ENCODE results near the gene METTL16. TPM values are rescaled to one million over a fixed set of nuclear protein-coding genes. Genes with fewer than 3 reads are reported as not detected.
A peak's percentile ranks its signal among the peaks of the same experiment; 100 is the strongest.

METTL16 gene
- total RNA-seq, 1 experiment from 2014 or later = 54.1 TPM

GRCh38 chr17:2436316-2436905 lies 75.3 kb downstream of the METTL16 start:
- ChIA-PET POLR2A (interaction anchor here (0.7 to 1.1 kb wide), 3 partner anchors 35 to 164 kb away, joined by 3 to 6 read pairs (median 3); partner anchors contain the start of gene TSR1), CTCF (interaction anchor here (0.7 to 4.5 kb wide), 6 partner anchors 20 to 288 kb away, joined by 3 to 29 read pairs (median 4); no protein-coding TSS in a partner anchor)
- Mint-ChIP-seq H3K4me1 (peaks cover 33% of the 10 kb centered on the region), H3K4me3 (no peak overlapping the region), H3K27ac (peak overlapping the region; percentile 82), H3K9me3 (peaks cover 6% of the 10 kb centered on the region), H3K36me3 (peaks cover 54% of the 10 kb centered on the region), H3K27me3 (ENCODE audit: low read depth) (no peaks in the 10 kb centered on the region)
- DNase-seq (ENCODE audit: low spot score) (no peak), ATAC-seq (no peak)
- TF ChIP-seq ELF4 (CRISPR knock-in tag; IDR thresholded peaks at IDR 0.05; ENCODE audit: low read depth) (no peak), STAT6 (CRISPR knock-in tag; conservative IDR thresholded peaks at IDR 0.05; ENCODE audit: low read depth) (no peak), USF2 (CRISPR knock-in tag; IDR thresholded peaks at IDR 0.05) (no peak), ZMAT4 (CRISPR knock-in tag; IDR thresholded peaks at IDR 0.05) (no peak), HMGA2 (CRISPR knock-in tag; IDR thresholded peaks at IDR 0.05) (no peak), FOXP4 (CRISPR knock-in tag; IDR thresholded peaks at IDR 0.05) (no peak), E2F4 (CRISPR knock-in tag; IDR thresholded peaks at IDR 0.05; ENCODE audit: borderline replicate concordance, low read depth) (no peak), SMAD3 (CRISPR knock-in tag; IDR thresholded peaks at IDR 0.05; ENCODE audit: borderline replicate concordance) (no peak), AFF4 (CRISPR knock-in tag; IDR thresholded peaks at IDR 0.05; ENCODE audit: borderline replicate concordance) (no peak), NR3C1 (CRISPR knock-in tag; conservative IDR thresholded peaks at IDR 0.05; ENCODE audit: low read depth) (no peak), ETV6 (CRISPR knock-in tag; IDR thresholded peaks at IDR 0.05) (no peak)

GRCh38 chr17:2435862-2436261 lies 75.8 kb downstream of the METTL16 start:
- ATAC-seq = peak; percentile 21
- Mint-ChIP-seq H3K36me3 (peaks cover 51% of the 10 kb centered on the region), H3K4me1 (peaks cover 33% of the 10 kb centered on the region), H3K9me3 (peaks cover under 1% of the 10 kb centered on the region), H3K27me3 (ENCODE audit: low read depth) (no peaks in the 10 kb centered on the region), H3K27ac (peak overlapping the region; percentile 82), H3K4me3 (no peak overlapping the region)
- no peak for DNase-seq (ENCODE audit: low spot score)
- POLR2A ChIA-PET = interaction anchor here (0.8 to 1.1 kb wide), 2 partner anchors 35 to 99 kb away, joined by 3 read pairs; partner anchors contain the start of gene TSR1
- CTCF ChIA-PET = interaction anchor here (0.9 to 4.5 kb wide), 4 partner anchors 20 to 289 kb away, joined by 3 to 29 read pairs (median 5); no protein-coding TSS in a partner anchor
- TF ChIP-seq CTCF (IDR thresholded peaks at IDR 0.05) = no peak
- TF ChIP-seq JUN (CRISPR knock-in tag; IDR thresholded peaks at IDR 0.05) = no peak
- TF ChIP-seq ZNF263 (CRISPR knock-in tag; IDR thresholded peaks at IDR 0.05; ENCODE audit: low read depth) = no peak
- no peak for TF ChIP-seq MXD4 (CRISPR knock-in tag; IDR thresholded peaks at IDR 0.05; ENCODE audit: borderline replicate concordance)
- no peak for TF ChIP-seq E2F4 (CRISPR knock-in tag; IDR thresholded peaks at IDR 0.05; ENCODE audit: borderline replicate concordance, low read depth)
- no peak for TF ChIP-seq ZNF423 (CRISPR knock-in tag; IDR thresholded peaks at IDR 0.05)
- TF ChIP-seq SOX15 (CRISPR knock-in tag; IDR thresholded peaks at IDR 0.05) = no peak
- TF ChIP-seq E2F1 (CRISPR knock-in tag; IDR thresholded peaks at IDR 0.05) = no peak
